ENCODE measurements around the gene ADIPOR2.

Gene ADIPOR2

GRCh38 chr12:1799882-1800400 lies 109.1 kb downstream of the ADIPOR2 start:
- DNase-seq (ENCODE audit: low read depth), result no peak

GRCh38 chr12:1800401-1801302 lies 109.8 kb downstream of the ADIPOR2 start:
- DNase-seq (ENCODE audit: low read depth), result peak; percentile 39

GRCh38 chr12:1801303-1801975 lies 110.6 kb downstream of the ADIPOR2 start:
- peak; percentile 44 for DNase-seq (ENCODE audit: low read depth)

GRCh38 chr12:1803736-1804135 lies 112.9 kb downstream of the ADIPOR2 start:
- DNase-seq (ENCODE audit: low read depth), result no peak

- DNase-seq (ENCODE audit: low read depth), result peak; percentile 91
These were observed 113.9 kb downstream of the ADIPOR2 start for GRCh38 chr12:1804545-1805332.

- no peak for DNase-seq (ENCODE audit: low read depth)
These were observed 114.7 kb downstream of the ADIPOR2 start for GRCh38 chr12:1805441-1806081.

GRCh38 chr12:1806301-1807086 lies 115.6 kb downstream of the ADIPOR2 start:
- no peak for DNase-seq (ENCODE audit: low read depth)

GRCh38 chr12:1807087-1807860 lies 116.4 kb downstream of the ADIPOR2 start:
- no peak for DNase-seq (ENCODE audit: low read depth)

- DNase-seq (ENCODE audit: low read depth), result no peak
These were observed 117.3 kb downstream of the ADIPOR2 start for GRCh38 chr12:1808036-1808797.

GRCh38 chr12:1808798-1809480 lies 118.1 kb downstream of the ADIPOR2 start:
- no peak for DNase-seq (ENCODE audit: low read depth)

- DNase-seq (ENCODE audit: low read depth), result no peak
These were observed 118.8 kb downstream of the ADIPOR2 start for GRCh38 chr12:1809591-1810190.

- DNase-seq (ENCODE audit: low read depth), result peak; percentile 75
These were observed 119.5 kb downstream of the ADIPOR2 start for GRCh38 chr12:1810201-1810930.

- DNase-seq (ENCODE audit: low read depth), result no peak
These were observed 120.0 kb downstream of the ADIPOR2 start for GRCh38 chr12:1810931-1811280.

GRCh38 chr12:1811281-1811947 lies 120.5 kb downstream of the ADIPOR2 start:
- peak; percentile 83 for DNase-seq (ENCODE audit: low read depth)

GRCh38 chr12:1811948-1812291 lies 121.0 kb downstream of the ADIPOR2 start:
- no peak for DNase-seq (ENCODE audit: low read depth)

- DNase-seq (ENCODE audit: low read depth), result peak; percentile 85
These were observed 121.9 kb downstream of the ADIPOR2 start for GRCh38 chr12:1812650-1813302.

GRCh38 chr12:1814266-1814665 lies 123.4 kb downstream of the ADIPOR2 start:
- no peak for DNase-seq (ENCODE audit: low read depth)

All from iris pigment epithelial cell (primary cell).